ENCODE data around the gene BCKDK.

BCKDK gene

DNA sequence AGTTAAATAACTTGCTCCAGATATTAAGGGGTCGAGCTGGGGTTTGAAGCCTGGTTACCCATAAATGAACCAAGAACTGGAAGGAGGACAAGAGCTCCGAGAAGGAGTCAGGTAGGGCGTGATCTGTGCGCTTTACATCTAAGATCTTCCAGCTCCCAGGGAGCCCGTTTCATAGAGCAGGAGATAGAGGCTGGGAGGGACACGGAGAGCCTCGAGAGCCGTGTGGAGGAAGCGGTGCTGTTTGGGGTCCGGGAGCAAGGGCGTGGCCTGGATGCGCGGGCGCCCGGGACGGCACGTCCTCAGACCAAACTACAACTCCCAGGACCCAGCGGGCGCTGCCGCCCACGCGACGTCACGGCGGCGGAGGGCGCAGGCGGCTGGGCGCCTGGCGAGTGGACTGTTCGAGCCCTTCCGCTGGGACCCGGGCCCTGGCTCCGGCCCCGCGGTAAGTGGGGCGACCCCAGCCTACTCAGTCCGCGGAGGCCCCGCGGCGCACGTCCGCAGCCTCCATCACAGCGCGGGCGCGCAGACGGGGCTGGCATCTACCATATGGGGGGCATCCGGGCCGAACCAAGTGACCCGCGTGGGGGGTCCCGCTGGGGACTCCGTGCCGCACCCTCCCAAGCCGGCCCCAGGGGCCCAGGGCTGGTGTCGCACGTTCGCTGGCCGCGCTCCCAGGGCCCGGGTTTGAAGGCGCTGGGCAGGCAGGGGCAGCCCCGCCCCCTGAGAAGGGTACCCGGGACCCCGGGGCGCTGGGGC is at the start of gene BCKDK:
Gene BCKDK (plus strand): TSS at position 352 of the 759 bp plus-strand sequence. CDS start 838 bp downstream, outside the sequence.
- peak; percentile 74 for DNase-seq

DNA sequence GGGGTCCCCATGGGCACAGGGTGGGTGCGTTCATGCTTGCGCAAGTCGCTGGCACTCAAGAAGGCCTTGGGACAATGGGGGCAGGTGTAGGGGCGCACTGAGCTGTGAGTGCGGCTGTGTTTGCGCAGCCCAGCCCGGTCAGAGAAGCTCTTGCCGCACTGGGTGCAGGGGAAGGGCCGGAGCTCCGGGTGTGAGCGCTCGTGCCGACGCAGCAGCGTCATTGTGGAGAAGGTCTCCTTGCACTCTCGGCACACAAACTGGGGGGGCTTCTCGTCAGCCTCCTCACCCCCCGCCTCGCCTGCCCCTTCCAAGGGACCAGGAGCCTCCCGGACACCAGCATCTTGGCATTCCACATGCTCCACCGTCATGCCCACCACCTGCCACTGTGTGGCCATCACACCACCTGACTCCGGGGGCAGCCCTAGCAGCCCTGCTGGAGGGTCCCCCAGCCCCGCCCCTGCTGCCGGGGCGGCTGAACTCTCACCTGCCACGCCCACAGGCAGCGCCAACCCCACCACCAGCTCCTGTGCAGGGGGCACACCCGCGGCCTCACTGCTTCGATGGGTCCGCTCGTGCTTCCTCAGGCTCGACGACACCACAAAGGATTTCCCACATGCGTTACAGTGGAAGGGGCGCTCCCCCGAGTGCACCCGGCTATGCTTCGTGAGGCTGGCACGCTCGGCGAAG is 46.9 kb upstream of the BCKDK start:
- no peak for DNase-seq

DNA sequence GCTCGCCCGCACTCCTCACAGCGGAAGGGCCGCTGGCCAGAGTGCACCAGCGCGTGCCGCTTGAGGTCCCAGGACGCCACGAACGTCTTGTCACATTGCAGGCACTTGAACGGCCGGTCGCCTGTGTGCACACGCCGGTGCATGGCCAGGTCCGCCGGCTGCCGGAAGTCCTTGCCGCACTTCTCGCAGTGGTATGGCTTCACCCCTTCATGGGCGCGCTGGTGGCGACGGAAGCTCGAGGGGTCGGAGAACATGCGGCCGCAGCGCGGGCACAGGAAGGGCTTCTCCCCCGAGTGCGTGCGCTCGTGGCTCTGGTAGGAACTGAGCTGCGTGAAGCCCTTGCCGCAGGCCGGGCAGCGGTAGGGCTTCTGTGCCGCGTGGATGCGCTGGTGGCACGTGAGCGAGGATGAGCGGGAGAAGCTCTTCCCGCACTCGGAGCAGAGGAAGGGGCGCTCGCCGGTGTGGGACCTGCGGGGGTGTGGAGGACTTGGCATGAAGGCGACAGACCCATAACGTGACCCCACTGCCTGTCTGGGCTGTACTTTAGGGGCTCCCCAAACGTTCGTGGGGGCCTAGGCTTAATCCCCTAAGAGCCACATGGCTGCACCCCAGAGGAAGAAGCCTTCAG is 46.3 kb upstream of the BCKDK start:
- no peak for DNase-seq

DNA sequence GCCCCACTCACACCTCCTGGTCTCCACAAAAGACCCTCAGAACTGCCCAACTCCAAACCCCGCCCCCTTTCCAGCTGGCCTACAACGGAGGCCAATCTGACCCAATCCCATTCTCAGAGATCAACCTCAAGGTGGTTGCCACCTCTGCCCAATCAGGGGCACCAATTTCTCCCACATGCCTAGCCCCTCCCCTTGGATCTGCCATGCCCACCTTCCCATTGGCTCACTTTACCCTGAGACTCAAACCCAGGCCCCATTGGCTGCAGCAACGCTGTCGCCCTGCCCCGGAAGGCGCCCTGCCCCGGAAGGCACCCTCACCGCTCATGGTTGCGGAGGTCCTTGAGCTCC is 44.7 kb upstream of the BCKDK start:
- no peak for DNase-seq

DNA sequence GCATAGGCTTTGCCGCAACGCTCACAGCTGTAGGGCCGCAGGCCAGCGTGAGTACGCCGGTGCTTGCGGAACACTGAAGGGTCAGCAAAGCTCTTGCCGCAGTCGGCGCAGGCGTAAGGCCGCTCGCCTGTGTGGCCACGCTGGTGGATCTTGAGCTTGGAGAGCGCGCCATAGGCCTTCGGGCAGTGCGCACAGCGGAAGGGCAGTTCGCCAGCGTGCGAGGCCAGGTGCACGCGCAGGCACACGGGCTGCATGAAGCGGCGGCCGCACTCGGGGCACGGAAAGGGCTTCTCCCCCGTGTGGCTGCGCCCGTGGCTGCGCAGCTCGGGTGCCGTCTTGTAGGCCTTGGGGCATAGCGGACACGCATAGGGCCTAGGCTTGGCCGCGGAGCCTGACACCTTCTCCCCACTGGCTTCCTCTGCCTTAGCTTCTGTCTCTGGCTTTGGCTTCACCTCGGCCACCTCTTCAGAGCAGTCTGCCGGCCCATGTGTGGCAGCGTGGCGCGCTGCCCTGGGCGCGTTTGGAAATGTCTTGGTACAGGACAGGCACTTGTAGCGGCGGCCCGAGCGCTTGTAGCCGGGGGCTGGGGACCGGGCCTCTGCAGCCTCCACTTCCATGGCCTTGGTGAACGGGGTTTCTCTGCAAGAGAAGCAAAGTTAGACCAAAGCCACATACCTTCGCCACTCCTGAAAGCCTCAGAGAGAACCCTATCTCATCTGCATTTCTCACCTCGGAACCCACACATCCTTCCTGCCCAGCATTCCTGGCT is 44.2 kb upstream of the BCKDK start:
- no peak for DNase-seq

DNA sequence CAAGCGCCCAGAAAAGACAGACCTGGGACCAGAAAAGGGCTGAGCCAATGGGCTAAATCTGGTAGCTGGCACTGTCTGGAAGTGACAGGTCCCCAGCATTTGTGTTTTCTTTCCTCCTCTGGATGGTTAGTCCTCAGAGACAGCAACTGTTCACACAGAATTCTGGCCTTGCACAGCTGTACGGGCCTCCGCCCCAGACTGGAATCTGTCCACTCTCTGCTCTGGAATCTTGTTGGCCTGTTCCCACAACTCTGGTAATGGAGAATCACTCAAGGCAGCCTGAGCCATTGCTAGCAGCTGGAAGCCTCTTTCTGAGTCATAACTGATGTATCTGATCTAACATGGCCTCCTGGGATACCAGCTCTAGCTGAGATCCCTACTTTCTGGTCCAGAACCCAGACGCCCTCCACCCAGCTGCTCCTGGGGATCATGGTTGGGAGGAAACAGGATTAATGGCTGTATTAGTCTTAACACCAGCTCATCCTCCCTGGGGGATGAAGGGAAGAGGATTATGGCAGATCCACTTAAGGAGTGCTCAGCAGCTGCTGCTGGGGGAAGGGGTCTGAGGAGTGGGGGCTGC is 43.2 kb upstream of the BCKDK start:
- no peak for DNase-seq

DNA sequence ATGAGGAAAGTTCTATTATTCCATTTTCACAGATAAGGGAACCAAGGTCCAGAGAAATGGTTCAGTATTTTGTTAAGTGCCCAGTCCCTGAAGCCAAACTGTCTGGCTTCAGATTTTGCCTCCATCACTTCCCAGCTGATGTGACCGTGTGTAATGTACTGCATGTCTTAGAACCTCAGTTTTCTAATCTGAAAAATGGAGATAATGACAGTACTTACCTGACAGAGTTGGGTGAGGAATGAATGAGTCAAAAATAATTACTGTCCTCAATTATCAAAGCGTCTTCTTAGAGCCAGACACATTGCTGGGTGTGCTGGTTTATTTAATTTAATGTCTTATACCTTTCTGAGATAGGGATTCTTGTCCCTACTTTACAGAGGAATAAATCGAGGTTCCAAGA is 40.8 kb upstream of the BCKDK start:
- DNase-seq, result no peak

DNA sequence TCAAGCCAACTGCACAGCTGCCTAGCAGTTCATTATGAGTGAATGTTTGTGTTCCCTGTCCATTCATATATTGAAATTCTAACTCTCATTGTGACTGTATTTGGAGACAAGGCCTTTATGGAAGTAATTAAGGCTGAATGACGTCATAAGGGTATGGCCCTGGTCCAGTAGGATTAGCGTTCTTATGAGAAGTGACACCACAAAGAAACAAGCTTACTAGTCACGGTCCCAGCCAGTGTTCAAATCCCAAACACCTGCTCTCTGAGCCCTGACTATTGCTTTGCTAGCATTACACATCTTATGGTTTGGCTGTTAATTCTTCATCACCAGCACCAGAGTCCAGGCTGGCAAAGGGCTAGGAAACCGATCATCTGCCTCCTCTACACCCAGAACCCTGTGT is 36.3 kb upstream of the BCKDK start:
- no peak for DNase-seq

DNA sequence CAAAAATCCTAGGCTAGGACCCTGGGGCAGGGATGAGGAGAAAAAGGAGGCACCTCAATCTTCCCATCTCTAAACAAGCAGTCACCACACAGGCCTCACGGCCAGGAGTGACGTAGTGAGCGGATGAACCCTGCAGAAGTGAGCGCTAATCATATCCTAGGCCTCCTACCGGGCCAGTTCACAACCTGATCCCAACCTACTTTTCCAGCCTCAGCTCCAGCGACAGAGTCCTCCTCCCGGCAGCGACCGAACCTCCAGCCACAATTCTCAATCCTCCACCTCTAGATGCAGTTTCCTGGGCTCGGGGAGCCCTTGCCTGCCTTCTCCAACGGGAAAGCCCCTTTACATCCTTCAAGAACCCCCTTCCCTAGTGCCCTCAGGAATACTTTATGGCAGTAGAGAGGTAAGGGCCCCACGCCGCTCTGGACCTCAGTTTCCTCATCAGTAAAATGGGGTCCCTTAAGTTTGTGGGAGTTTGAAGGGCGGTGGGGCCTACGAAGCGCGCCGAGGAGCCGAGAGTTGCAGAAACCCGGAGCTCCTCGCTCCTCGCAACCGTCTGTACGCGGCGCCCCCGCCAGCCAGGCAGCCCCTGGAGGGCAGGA is 35.5 kb upstream of the BCKDK start:
- no peak for DNase-seq

DNA sequence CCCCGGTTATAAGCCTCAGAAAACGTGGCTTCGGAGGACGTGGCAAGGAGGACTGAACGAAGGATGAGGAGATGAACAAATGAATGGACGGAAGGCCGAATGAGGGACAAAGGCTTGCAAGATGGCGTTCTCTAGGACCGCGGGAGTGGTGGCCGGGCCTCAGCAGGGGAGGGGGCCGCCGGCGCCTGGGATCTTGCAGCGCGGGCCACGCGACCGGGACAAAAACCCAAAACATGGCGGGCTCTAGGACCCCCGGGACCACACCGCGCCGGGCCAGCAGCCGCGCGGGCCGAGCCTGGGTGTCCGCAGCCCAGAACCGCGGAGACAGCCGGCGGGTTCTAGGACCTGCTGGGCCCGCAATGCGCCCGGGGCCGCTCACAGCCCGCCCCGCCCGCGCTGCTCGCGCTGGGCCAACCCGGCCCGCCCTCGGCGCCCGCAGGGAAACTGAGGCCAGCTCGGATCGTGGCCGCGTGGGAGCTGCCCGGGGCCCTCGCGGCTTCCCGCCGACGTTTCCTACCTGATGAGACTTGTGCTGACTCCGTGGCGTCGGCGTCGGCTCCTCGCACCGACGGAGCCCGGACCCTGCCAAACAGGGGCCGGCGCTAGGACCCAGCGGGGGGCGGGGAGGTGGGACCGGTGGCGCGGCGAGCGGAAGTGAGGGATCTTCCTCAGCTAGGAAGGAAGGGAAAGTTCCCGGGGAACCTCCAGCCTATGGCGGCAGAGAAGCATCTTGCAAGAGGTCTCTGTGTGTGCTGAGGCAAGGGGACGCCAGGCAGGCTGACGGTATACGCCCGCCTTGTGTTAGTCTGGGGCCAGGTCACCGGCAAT is 34.8 kb upstream of the BCKDK start:
- peak; percentile 87 for DNase-seq

DNA sequence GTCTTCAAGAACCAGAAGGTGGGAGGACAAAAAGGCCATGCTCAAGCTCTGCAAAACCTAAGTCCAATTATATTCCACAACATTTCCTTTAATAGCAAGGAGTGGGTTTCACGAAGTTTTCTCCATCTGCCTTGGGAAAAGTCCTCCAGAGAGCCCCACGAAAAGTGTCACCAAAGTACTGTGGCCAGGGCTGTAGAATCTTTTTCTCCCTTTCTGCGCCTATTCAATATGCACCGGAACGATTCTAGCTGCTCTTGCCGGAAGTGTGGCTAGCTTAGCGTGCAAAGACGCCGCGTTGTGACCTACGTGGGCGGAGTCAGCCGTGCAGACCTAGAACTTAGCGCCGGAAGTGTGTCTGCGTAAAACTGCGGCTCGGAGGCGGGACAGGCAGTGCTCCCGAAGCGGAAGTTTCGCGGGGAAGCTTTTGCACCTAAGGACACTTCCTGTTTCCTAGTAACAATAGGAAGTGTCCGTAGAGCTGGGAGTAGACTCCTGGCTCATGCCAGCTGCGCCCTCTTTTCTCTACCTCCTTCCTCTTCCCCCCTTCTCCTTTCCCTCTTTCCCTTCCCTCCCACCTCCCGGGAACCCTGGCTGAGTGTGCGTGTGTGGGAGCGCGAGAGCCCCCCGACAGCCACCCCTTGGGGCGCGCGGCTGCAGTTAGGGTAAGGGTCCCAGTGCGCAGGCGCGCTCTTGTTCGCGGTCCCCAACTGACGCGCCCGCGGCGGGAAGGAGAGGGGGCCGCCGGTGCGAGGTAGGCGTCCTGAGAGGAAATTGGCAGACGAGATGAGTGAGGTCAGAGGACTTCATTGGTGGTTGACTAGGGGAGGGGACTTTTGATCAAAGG is 34.0 kb upstream of the BCKDK start, which contains the start of the genes ZNF646 and ZNF668:
Gene ZNF646 (plus strand): TSS at position 453 of the 844 bp plus-strand sequence. CDS start 1,903 bp downstream, outside the sequence.
Gene ZNF668 (minus strand): TSS at position 271 of the 844 bp plus-strand sequence. CDS start 9,781 bp downstream, outside the sequence.
- peak; percentile 95 for DNase-seq

DNA sequence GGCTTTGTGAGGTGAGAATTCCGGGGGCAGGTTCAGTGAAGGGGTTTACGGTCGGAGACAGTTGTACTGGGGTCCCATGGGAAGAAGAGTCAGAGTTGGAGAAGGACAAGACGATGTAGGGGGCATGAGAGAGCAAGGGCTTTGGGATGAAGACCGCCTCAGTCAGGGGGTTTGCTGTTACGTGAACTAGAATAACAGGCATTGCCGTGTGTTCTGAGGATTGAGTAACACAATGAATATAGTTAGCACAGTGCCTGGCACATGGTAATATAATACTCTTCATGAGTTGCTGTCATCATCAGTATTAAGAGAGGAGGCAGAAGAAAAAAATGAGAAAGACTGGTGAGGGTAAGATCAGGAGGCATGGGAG is 33.4 kb upstream of the BCKDK start:
- DNase-seq, result no peak

DNA sequence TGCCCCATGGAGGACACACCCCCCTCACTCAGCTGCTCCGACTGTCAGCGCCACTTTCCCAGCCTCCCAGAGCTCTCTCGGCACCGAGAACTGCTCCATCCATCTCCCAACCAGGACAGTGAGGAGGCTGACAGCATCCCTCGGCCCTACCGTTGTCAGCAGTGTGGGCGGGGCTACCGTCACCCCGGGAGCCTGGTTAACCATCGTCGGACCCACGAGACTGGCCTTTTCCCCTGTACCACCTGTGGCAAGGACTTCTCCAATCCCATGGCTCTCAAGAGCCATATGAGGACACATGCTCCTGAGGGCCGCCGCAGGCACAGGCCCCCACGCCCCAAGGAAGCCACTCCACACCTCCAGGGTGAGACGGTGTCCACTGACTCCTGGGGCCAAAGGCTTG is 31.9 kb upstream of the BCKDK start:
- DNase-seq, result no peak

DNA sequence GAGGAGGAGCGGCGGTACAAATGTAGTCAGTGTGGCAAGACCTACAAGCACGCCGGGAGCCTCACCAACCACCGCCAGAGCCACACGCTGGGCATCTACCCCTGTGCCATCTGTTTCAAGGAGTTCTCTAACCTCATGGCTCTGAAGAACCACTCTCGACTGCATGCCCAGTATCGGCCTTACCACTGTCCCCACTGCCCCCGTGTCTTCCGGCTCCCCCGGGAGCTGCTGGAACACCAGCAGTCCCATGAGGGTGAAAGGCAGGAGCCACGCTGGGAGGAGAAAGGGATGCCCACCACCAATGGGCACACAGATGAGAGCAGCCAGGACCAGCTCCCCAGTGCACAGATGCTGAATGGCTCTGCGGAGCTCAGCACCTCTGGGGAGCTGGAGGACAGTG is 31.2 kb upstream of the BCKDK start:
- DNase-seq, result no peak

DNA sequence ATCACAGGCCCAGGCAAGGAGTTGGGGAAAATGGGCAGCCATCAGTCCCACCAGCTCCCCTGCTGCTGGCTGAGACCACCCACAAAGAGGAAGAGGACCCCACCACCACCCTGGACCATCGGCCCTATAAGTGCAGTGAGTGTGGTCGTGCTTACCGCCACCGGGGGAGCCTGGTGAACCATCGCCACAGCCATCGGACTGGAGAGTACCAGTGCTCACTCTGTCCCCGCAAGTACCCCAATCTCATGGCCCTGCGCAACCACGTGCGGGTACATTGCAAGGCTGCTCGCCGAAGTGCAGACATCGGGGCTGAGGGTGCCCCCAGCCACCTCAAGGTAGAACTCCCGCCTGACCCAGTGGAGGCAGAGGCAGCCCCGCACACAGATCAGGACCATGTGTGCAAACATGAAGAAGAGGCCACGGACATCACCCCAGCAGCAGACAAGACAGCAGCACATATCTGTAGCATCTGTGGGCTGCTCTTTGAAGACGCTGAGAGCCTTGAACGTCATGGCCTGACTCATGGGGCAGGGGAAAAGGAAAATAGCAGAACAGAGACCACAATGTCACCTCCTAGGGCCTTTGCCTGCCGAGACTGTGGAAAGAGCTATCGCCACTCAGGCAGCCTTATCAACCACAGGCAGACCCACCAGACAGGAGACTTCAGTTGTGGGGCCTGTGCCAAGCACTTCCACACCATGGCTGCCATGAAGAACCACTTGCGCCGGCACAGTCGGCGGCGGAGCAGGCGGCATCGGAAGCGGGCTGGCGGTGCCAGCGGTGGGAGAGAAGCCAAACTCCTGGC is 30.4 kb upstream of the BCKDK start:
- no peak for DNase-seq

DNA sequence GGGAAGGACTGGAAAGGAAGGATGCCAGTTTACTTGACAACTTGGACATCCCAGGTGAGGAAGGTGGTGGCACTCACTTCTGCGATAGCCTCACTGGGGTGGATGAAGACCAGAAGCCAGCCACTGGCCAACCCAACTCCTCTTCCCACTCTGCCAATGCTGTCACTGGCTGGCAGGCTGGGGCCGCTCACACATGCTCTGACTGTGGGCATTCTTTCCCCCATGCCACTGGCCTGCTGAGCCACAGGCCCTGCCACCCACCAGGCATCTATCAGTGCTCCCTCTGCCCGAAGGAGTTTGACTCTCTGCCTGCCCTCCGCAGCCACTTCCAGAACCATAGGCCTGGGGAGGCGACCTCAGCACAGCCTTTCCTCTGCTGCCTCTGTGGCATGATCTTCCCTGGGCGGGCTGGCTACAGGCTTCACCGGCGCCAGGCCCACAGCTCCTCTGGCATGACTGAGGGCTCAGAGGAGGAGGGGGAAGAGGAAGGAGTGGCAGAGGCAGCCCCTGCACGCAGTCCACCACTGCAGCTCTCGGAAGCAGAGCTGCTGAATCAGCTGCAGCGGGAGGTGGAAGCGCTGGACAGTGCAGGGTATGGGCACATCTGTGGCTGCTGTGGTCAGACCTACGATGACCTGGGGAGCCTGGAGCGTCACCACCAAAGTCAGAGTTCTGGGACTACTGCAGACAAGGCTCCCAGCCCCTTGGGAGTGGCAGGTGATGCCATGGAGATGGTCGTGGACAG is 29.4 kb upstream of the BCKDK start:
- no peak for DNase-seq

DNA sequence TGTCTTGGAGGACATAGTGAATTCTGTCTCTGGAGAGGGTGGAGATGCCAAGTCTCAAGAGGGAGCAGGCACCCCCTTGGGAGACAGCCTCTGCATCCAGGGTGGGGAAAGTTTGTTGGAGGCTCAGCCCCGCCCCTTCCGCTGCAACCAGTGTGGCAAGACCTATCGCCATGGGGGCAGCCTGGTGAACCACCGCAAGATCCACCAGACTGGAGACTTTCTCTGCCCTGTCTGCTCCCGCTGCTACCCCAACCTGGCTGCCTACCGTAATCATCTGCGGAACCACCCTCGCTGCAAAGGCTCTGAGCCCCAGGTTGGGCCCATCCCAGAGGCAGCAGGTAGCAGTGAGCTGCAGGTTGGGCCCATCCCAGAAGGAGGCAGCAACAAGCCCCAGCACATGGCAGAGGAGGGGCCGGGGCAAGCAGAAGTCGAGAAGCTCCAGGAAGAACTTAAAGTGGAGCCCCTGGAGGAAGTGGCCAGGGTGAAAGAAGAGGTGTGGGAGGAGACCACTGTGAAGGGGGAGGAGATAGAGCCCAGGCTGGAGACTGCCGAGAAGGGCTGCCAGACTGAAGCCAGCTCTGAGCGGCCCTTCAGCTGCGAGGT is 28.7 kb upstream of the BCKDK start:
- DNase-seq, result no peak

DNA sequence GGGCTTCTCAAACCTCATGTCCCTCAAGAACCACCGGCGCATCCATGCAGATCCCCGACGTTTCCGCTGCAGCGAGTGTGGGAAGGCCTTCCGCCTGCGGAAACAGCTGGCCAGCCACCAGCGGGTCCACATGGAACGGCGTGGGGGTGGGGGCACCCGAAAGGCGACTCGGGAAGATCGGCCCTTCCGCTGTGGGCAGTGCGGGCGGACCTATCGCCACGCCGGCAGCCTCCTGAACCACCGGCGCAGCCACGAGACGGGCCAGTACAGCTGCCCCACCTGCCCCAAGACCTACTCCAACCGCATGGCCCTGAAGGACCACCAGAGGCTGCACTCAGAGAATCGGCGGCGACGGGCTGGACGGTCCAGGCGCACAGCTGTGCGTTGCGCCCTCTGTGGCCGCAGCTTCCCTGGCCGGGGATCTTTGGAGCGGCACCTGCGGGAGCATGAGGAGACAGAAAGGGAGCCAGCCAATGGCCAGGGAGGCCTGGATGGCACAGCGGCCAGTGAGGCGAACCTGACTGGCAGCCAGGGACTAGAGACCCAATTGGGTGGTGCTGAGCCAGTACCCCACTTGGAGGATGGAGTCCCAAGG is 28.1 kb upstream of the BCKDK start:
- DNase-seq, result no peak

All from stimulated activated CD4-positive, alpha-beta T cell treated with anti-CD3 and anti-CD28 coated beads, Interleukin-12 subunit alpha, Interleukin-12 subunit beta, amount 100 ng/mL, for 4 hours (primary cell).